Chondrocyte (in vitro differentiated cells): ENCODE data around the gene KRT33B. TPM values are rescaled to one million over a fixed set of nuclear protein-coding genes. Genes with fewer than 3 reads are reported as not detected.

Experiments
- DNase-seq: peaks from one replicate; pipeline ENCODE4 v3.0.0; 2021; ENCODE audit warnings: mixed read lengths, low spot score
- H3K27ac Mint-ChIP-seq: one replicate; pipeline ENCODE4 v1.8.0; 2021; ENCODE audit warnings: mild to moderate bottlenecking, moderate library complexity, mixed read lengths; ENCODE audit not compliant: unreplicated experiment
- H3K27me3 Mint-ChIP-seq: 2 replicates; pipeline ENCODE4 v1.8.0; 2021; ENCODE audit warnings: low read depth, mixed read lengths
- H3K36me3 Mint-ChIP-seq: 2 replicates; pipeline ENCODE4 v1.8.0; 2021; ENCODE audit warnings: low read depth, mixed read lengths
- H3K4me1 Mint-ChIP-seq: 2 replicates; pipeline ENCODE4 v1.8.0; 2021; ENCODE audit warnings: low read depth, mild to moderate bottlenecking, mixed read lengths
- H3K4me3 Mint-ChIP-seq: one replicate; pipeline ENCODE4 v1.8.0; 2021; ENCODE audit warnings: mild to moderate bottlenecking, moderate library complexity, mixed read lengths; ENCODE audit not compliant: unreplicated experiment
- H3K9me3 Mint-ChIP-seq: 2 replicates; pipeline ENCODE4 v1.8.0; 2021; ENCODE audit warnings: low read depth, mixed read lengths
- total RNA-seq: library from RNA; stranded (reverse); gene quantifications from 3 replicates; pipeline ENCODE4 v1.2.1, GENCODE V29; 2021
- TF ChIP-seq, protein P1 (sequence below): fragments of 200-600 bp; sonication (generic); IDR thresholded peaks from 2 replicates; pipeline ENCODE4 v1.5.0; 2021; ENCODE audit warnings: antibody characterized with exemption, mild to moderate bottlenecking, moderate library complexity

Gene KRT33B
- total RNA-seq, 1 donor from 2014 or later = not detected

DNA sequence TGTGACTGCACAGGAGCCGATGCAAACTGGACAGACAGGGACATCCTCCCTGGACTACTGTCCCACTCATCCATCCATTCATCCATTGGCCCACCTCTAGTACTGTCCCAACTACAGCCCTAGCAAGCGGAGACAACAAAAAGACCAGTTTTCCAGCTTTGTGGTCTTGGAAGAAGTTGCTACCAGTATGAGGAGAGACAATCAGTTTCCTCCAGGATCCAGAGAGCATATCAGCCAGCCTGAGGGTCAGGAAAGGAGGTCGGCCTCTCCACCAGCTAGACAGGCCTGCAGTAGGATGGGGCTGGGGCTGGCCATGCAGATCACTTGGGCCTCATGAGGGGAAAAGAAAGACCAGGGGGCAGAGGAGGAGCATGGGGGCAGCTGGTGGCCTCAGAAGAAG, 35.8 kb downstream of the KRT33B start:
- Mint-ChIP-seq H3K27ac (no peak overlapping the region), H3K4me3 (no peak overlapping the region), H3K27me3 (peaks cover 8% of the 10 kb centered on the region), H3K4me1 (no peaks in the 10 kb centered on the region), H3K9me3 (no peaks in the 10 kb centered on the region), H3K36me3 (no peaks in the 10 kb centered on the region)
- DNase-seq = no peak
- TF ChIP-seq, protein P1, sequence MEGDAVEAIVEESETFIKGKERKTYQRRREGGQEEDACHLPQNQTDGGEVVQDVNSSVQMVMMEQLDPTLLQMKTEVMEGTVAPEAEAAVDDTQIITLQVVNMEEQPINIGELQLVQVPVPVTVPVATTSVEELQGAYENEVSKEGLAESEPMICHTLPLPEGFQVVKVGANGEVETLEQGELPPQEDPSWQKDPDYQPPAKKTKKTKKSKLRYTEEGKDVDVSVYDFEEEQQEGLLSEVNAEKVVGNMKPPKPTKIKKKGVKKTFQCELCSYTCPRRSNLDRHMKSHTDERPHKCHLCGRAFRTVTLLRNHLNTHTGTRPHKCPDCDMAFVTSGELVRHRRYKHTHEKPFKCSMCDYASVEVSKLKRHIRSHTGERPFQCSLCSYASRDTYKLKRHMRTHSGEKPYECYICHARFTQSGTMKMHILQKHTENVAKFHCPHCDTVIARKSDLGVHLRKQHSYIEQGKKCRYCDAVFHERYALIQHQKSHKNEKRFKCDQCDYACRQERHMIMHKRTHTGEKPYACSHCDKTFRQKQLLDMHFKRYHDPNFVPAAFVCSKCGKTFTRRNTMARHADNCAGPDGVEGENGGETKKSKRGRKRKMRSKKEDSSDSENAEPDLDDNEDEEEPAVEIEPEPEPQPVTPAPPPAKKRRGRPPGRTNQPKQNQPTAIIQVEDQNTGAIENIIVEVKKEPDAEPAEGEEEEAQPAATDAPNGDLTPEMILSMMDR = no peak

DNA sequence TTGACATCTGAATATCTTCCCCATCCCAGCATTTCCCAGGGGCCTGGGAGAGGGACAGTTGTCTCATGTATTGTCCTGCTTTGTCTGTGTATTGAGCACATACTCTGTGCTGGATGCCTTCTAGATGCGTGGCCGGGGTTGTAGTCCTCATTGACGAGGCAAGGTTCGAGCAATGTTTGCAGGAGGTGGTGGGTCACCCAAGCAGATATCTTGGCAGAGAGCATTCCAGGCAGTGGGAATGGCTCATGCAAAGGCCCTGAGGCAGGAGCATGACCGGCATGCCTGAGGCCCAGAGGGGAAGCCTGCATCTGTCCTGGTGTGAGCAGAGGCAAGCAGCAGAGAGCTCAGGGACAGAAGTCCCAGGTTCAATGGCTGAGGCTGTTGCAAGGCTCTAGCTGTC, 36.5 kb downstream of the KRT33B start:
- Mint-ChIP-seq H3K9me3 (no peaks in the 10 kb centered on the region), H3K36me3 (no peaks in the 10 kb centered on the region), H3K4me1 (no peaks in the 10 kb centered on the region), H3K27me3 (peaks cover 8% of the 10 kb centered on the region), H3K4me3 (no peak overlapping the region), H3K27ac (no peak overlapping the region)
- no peak for DNase-seq
- TF ChIP-seq, protein P1 = no peak

DNA sequence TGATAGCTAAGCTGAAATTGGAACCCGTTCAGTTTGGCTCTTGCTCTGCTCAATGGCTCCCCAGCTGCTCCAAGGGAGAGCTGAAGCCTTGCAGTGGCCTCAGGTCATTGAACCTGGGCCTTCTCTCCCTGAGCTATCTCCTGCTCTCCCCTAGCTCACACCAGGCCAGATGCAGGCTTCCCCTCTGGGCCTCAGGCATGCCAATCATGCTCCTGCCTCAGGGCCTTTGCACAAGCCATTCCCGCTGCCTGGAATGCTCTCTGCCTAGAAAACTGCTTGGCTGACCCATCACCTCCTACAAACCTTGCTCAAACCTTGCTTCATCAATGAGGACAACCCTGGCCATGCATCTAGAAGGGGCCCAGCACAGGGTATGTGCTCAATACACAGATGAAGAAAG, 37.4 kb downstream of the KRT33B start:
- Mint-ChIP-seq H3K9me3 (no peaks in the 10 kb centered on the region), H3K36me3 (no peaks in the 10 kb centered on the region), H3K27ac (no peak overlapping the region), H3K27me3 (peaks cover 8% of the 10 kb centered on the region), H3K4me1 (no peaks in the 10 kb centered on the region), H3K4me3 (no peak overlapping the region)
- DNase-seq = no peak
- TF ChIP-seq, protein P1 = no peak

DNA sequence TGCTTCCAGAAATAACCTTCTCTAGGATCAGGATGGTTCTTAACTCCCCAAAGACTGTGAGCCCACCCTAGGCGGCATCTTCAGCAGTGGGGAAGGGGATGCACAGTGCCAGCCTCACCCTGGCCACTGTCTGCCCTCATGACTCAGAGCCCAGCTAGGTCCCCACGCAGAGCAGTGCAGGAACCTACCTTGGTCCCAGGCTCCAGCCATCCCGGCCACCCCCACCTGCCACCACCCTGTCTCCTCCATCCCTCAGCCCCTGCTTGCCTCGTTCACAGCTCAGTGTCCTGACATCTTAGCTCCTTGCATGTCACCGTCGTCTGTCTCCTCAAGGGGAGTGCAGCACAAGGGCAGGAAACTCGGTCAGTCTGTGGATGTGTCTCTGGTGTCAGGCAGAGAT, 38.0 kb downstream of the KRT33B start:
- peaks cover 8% of the 10 kb centered on the region for H3K27me3 Mint-ChIP-seq
- TF ChIP-seq, protein P1 = no peak
- H3K4me3 Mint-ChIP-seq = no peak overlapping the region
- H3K4me1 Mint-ChIP-seq = no peaks in the 10 kb centered on the region
- no peak for DNase-seq
- no peaks in the 10 kb centered on the region for H3K9me3 Mint-ChIP-seq
- H3K27ac Mint-ChIP-seq = no peak overlapping the region
- H3K36me3 Mint-ChIP-seq = no peaks in the 10 kb centered on the region

DNA sequence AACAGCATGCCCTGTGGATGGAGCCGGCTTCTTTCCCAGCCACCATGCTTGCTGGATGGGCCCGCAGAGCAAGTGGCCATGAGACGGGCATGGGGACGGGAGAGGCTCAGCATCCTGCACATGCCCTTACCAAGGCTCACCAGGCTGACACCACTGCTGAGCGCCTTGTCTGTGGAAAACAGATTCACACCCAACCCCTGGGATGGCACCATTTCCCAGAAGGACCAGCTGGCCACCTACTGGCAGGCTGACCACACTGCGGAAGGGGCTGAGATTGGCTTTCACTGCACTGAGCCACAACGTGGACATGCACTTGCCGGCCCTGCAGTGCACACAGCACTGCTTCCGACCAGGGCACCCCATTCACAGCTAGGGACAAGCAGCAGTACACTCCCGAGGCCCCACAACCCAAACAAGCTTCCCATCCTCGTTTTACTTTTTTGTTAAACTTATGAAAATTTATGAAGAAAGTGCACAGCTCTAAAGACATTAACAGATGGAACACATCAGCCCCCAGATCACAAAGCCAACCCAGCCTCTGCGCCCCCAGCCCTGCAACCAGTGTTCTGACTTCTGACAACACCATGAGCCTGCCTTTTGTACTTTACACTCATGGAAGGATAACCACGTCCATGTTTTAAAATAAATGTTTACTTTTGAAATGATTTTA, 40.2 kb downstream of the KRT33B start:
- H3K9me3 Mint-ChIP-seq = no peaks in the 10 kb centered on the region
- peaks cover 4% of the 10 kb centered on the region for H3K27me3 Mint-ChIP-seq
- H3K36me3 Mint-ChIP-seq = no peaks in the 10 kb centered on the region
- DNase-seq = no peak
- TF ChIP-seq, protein P1 = peak; percentile 84
- H3K27ac Mint-ChIP-seq = no peak overlapping the region
- no peak overlapping the region for H3K4me3 Mint-ChIP-seq
- H3K4me1 Mint-ChIP-seq = no peaks in the 10 kb centered on the region
